Heart left ventricle (tissue), 16 donors: ENCODE data around the gene PITPNM1. TPM values are rescaled to one million over a fixed set of nuclear protein-coding genes. Genes with fewer than 3 reads are reported as not detected.
A peak's percentile ranks its signal among the peaks of the same experiment; 100 is the strongest.
"Not testable (repeated sequence)": the region's sequence is repeated elsewhere in the genome, so short reads cannot be mapped to it uniquely, and the experiment has no call there.

ENCODE experiments used
- ATAC-seq, 4 donors: fragments of 200-7000 bp; cut with Tn5 transposase; one replicate each; pipeline ENCODE4 v1.9.1; 2020 to 2022; ENCODE audit warnings: moderate library complexity in 4 of 4, mild to moderate bottlenecking in 3 of 4, moderate number of reproducible peaks in 1 of 4
- DNase-seq, 5 donors: peaks; one replicate each; pipeline ENCODE4 v3.0.0-alpha.2; 2020
- H3K27ac ChIP-seq, 12 donors: fragments of 200-600 bp; sonication (generic) in 4 of 12; one replicate each; pipeline versions ENCODE4 v1.5.0 to v1.8.0; 2016 to 2022; ENCODE audit warnings: mild to moderate bottlenecking in 2 of 12
- H3K27me3 ChIP-seq, 9 donors: fragments of 200-600 bp; sonication (generic) in 2 of 9; one replicate each; pipeline versions ENCODE4 v1.5.1 to v1.8.0; 2016 to 2022; ENCODE audit warnings: mild to moderate bottlenecking in 3 of 9
- H3K36me3 ChIP-seq, 9 donors: fragments of 200-600 bp; sonication (generic) in 2 of 9; one replicate each; pipeline versions ENCODE4 v1.5.0 to v1.8.0; 2018 to 2022; ENCODE audit warnings: mild to moderate bottlenecking in 2 of 9
- H3K4me1 ChIP-seq, 12 donors: fragments of 200-600 bp; sonication (generic) in 4 of 12; one replicate each; pipeline versions ENCODE4 v1.5.0 to v1.8.0; 2016 to 2022; ENCODE audit warnings: mild to moderate bottlenecking in 3 of 12
- H3K4me3 ChIP-seq, 12 donors: fragments of 200-600 bp; sonication (generic) in 4 of 12; one replicate each; pipeline versions ENCODE4 v1.5.0 to v1.8.0; 2017 to 2022; ENCODE audit warnings: mild to moderate bottlenecking in 9 of 12, moderate library complexity in 4 of 12
- H3K9me3 ChIP-seq, 12 donors: fragments of 200-600 bp; sonication (generic) in 4 of 12; one replicate each; pipeline versions ENCODE4 v1.5.0 to v1.8.0; 2016 to 2022; ENCODE audit warnings: mild to moderate bottlenecking in 1 of 12
- POLR2A ChIP-seq, 2 donors: fragments of 450-650 bp; IDR thresholded peaks; one replicate each; pipeline ENCODE4 v1.6.1; 2017; ENCODE audit warnings: antibody characterized with exemption in 2 of 2, mild to moderate bottlenecking in 2 of 2, moderate library complexity in 2 of 2
- WGBS, 4 donors: extraction: QIAGEN DNeasy Blood & Tissue Kit in 2 of 4; methylation state at CpG; one replicate each; pipeline versions ENCODE4 v1.1.5 to v1.1.7; 2013 to 2018; 5-methylcytosine and 5-hydroxymethylcytosine counted together
- intact Hi-C, 10 donors: fragments of 100-400 bp; cut with DNase I; formaldehyde crosslinking; loops; one replicate each; pipeline versions ENCODE4 v1.11.1 to v1.14.2; 2022
- polyA plus RNA-seq, 2 donors: library from polyadenylated mRNA; stranded (reverse); fragments of 200-250 nt; gene quantifications; one replicate each; pipeline ENCODE4 v1.2.3, GENCODE V29; 2013
- total RNA-seq, 9 donors: library from RNA; depleted of rRNA in 2 of 9; stranded (reverse); fragments of >200 nt in 2 of 9; fragmentation: NEBNext Ultra II Directional in 3 of 9; extraction: Animal tissue kit (Norgen Biotek cat#: 25700) in 3 of 9; gene quantifications; one replicate each; pipeline versions ENCODE4 v1.1.0 to v1.2.4, GENCODE V29; 2016 to 2023
- TF ChIP-seq, protein P1 (sequence below), 12 donors: fragments of 200-600 bp; sonication (generic) in 4 of 12; IDR thresholded peaks; one replicate each; pipeline versions ENCODE4 v1.5.0 to v1.8.0; 2018 to 2022; ENCODE audit warnings: antibody characterized with exemption in 12 of 12, mild to moderate bottlenecking in 5 of 12
- donor health status: ischemic (EF 13 %, LVEDD 7.1; RV severe dilation, severe dysfunction).
- donor health status: healthy with polysubstance abuse.
- donor health status: DM: no; HTN: yes; CAD: no.
- donor health status: DM: no; HTN: no; CAD: no.
- donor health status: ischemic (EF 25% LVEDD 6.9; RV normal size, moderate dysfunction).
- donor health status: ischemic (EF 25% LVEDD 5.7; RV mildly dilated, moderate dysfunction).
- donor health status: healthy.
- donor health status: DM: yes; HTN: yes; CAD: no.
- donor health status: ischemic (EF 35%, LVEDD 5.7; RV mildly dilated, moderate dysfunction).
- donor health status: nonischemic (EF 11% LVEDD 7.7; RV severe dilation, severe dysfunction).
- donor health status: DM: yes; HTN: yes; CAD: no.
- donor health status: PGD.
- donor health status: ischemic (EF 29% LVEDD 5.4; RV normal size, mild dysfunction).
- donor health status: nonischemic (EF 23%, LVEDD 6.1; RV moderate dilation, normal function).

Gene PITPNM1
- total and polyA plus RNA-seq, 11 donors, result 24.2 to 69.1 (median 34.3) TPM

DNA sequence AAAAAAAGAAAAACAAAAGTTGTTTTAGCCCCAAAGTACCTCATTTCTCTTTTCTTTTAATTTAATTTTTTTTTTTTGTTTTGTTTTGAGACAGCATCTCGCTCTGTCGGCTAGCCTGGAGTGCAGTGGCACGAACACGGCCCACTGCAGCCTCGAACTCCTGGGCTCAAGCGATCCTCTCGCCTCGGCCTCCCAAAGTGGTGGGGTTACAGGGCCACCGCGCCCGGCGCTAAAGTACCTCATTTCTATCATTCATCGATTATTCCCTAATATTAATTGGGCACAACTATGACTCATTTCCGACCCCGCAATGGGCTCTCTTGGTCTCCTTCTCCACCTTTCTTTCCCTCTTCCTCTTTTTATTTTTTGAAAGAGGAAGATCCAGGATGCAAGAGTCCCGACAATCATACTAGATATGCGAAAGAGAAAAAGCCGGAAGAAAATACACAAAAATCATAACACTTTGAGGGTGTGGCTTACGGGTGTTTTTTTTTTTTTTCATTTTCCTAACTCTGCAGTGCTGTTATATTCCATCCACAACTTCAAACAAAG, 22.8 kb downstream of the PITPNM1 start:
- Histone ChIP-seq H3K36me3 (peaks cover 0 to 10% (median 7%) of the 10 kb centered on the region in 9 donors), H3K4me1 (peaks cover 5 to 44% (median 25%) of the 10 kb centered on the region in 12 donors), H3K27ac (peak overlapping the region; percentile 21 to 91 (median 85)), H3K4me3 (peak overlapping the region; percentile 41 to 72 (median 60)), H3K9me3 (no peaks in the 10 kb centered on the region), H3K27me3 (peaks cover 0 to 3% (median 0%) of the 10 kb centered on the region in 9 donors)
- DNase-seq, result peak in 1 of 5 donors; percentile 62
- intact Hi-C loops, result loop anchor here in 2 of 10 donors (2.0 to 5.0 kb wide), 2 partner anchors 22 to 90 kb away; partner anchors contain the start of genes PITPNM1 (in 1 of the 2) and RAD9A (in 1 of the 2)
- peak in 2 of 4 donors; percentile 13 to 23 for ATAC-seq
- no peak for TF ChIP-seq POLR2A (IDR thresholded peaks at IDR 0.05)
- TF ChIP-seq, protein P1, sequence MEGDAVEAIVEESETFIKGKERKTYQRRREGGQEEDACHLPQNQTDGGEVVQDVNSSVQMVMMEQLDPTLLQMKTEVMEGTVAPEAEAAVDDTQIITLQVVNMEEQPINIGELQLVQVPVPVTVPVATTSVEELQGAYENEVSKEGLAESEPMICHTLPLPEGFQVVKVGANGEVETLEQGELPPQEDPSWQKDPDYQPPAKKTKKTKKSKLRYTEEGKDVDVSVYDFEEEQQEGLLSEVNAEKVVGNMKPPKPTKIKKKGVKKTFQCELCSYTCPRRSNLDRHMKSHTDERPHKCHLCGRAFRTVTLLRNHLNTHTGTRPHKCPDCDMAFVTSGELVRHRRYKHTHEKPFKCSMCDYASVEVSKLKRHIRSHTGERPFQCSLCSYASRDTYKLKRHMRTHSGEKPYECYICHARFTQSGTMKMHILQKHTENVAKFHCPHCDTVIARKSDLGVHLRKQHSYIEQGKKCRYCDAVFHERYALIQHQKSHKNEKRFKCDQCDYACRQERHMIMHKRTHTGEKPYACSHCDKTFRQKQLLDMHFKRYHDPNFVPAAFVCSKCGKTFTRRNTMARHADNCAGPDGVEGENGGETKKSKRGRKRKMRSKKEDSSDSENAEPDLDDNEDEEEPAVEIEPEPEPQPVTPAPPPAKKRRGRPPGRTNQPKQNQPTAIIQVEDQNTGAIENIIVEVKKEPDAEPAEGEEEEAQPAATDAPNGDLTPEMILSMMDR (IDR thresholded peaks at IDR 0.05), result no peak
- 51 to 55% (median 54%) methylated on average over 19 of the region's 19 CpGs for WGBS, 4 donors

GRCh38 chr11:67477344-67478050, 27.7 kb downstream of the PITPNM1 start:
- H3K9me3 ChIP-seq, intact Hi-C loops, H3K4me3 ChIP-seq, H3K27ac ChIP-seq, H3K4me1 ChIP-seq, DNase-seq, ATAC-seq, H3K27me3 ChIP-seq, H3K36me3 ChIP-seq: not testable (repeated sequence)
- 80 to 83% (median 82%) methylated on average over 14 of the region's 16 CpGs for WGBS, 4 donors

DNA sequence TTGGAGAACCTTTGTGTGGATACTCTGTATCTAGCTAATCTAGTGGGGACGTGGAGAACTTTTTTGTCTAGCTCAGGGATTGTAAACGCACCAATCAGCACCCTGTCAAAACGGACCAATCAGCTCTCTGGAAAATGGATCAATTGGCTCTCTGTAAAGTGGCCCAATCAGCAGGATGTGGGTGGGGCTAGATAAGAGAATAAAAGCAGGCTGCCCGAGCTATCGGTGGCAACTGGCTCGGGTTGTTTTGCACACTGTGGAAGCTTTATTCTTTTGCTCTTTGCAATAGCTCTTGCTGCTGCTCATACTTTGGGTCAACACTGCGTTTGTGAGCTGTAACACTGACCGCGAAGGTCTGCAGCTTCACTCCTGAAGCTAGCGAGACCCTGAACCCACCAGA, 28.5 kb downstream of the PITPNM1 start:
- not testable (repeated sequence) for ATAC-seq, DNase-seq

GRCh38 chr11:67472882-67473281, 32.3 kb downstream of the PITPNM1 start:
- intact Hi-C loops, result loop anchor here in 1 of 10 donors (5.0 kb wide), 1 partner anchor 34 kb away; the partner anchor contains the start of genes CDK2AP2 and PITPNM1
- Histone ChIP-seq H3K4me3 (no peak overlapping the region), H3K4me1 (peaks cover 0 to 17% (median 12%) of the 10 kb centered on the region in 12 donors), H3K9me3 (no peaks in the 10 kb centered on the region), H3K27me3 (no peaks in the 10 kb centered on the region), H3K27ac (no peak overlapping the region), H3K36me3 (no peaks in the 10 kb centered on the region)
- no peak for DNase-seq
- ATAC-seq, result no peak
- WGBS, 4 donors, result 76 to 85% (median 80%) methylated on average over 7 of the region's 7 CpGs
- TF ChIP-seq, protein P1 (IDR thresholded peaks at IDR 0.05), result no peak
- TF ChIP-seq POLR2A (IDR thresholded peaks at IDR 0.05), result no peak

More for the DNA sequence above, 28.5 kb downstream of the PITPNM1 start:
- H3K36me3 ChIP-seq, intact Hi-C loops, H3K4me1 ChIP-seq, H3K4me3 ChIP-seq, H3K9me3 ChIP-seq, H3K27ac ChIP-seq, H3K27me3 ChIP-seq: not testable (repeated sequence)
- 73 to 79% (median 77%) methylated on average over 10 of the region's 10 CpGs for WGBS, 4 donors

DNA sequence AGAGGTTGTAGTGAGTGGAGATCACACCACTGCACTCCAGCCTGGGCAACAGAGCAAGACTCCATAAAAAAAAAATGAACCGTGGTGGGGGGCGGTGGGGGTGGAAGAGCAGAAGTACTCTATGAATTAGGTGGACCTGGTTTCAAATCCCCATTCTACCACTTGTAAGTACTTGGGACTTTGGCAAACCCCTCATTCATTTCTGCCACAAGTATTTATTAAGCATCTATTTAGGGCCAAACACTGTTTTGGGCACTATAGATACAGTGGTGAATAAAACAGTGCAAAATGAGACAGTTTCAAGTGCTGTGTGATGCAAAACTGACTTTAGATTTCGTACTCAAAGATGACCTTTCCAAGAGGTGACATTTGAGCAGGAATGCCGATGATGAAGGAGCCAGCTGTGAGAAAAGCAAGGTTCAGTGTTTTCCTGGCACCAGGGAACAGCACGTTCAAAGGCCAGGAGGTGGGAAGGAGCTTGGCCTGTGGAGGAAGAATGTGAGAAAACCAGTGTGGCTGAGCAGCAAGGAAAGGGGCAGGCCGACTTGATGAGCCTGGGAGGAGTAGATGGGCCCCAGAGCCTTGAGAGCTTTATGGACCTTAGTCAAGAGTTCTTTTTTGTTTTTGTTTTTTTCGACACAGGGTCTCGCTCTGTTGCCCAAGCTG, 34.7 kb downstream of the PITPNM1 start:
- no peak overlapping the region for H3K27ac ChIP-seq
- no peaks in the 10 kb centered on the region for H3K36me3 ChIP-seq
- no peaks in the 10 kb centered on the region for H3K9me3 ChIP-seq
- 85 to 90% (median 87%) methylated on average over 8 of the region's 8 CpGs for WGBS, 4 donors
- no peak for ATAC-seq
- TF ChIP-seq, protein P1 (IDR thresholded peaks at IDR 0.05), result no peak
- DNase-seq, result no peak
- H3K27me3 ChIP-seq, result no peaks in the 10 kb centered on the region
- intact Hi-C loops, result loop anchor here in 1 of 10 donors (5.0 kb wide), 1 partner anchor 37 kb away; the partner anchor contains the start of genes CDK2AP2 and PITPNM1
- no peak overlapping the region for H3K4me3 ChIP-seq
- peaks cover 0 to 30% (median 17%) of the 10 kb centered on the region in 12 donors for H3K4me1 ChIP-seq
